HG02642 (cell line): ENCODE measurements around the gene MARCHF4.

Experiments used
- ATAC-seq: cut with Tn5 transposase; IDR thresholded peaks from one replicate; pipeline ENCODE4 v1.9.1; 2021; ENCODE audit warnings: mild to moderate bottlenecking; ENCODE audit not compliant: unreplicated experiment, poor library complexity

MARCHF4 gene

DNA sequence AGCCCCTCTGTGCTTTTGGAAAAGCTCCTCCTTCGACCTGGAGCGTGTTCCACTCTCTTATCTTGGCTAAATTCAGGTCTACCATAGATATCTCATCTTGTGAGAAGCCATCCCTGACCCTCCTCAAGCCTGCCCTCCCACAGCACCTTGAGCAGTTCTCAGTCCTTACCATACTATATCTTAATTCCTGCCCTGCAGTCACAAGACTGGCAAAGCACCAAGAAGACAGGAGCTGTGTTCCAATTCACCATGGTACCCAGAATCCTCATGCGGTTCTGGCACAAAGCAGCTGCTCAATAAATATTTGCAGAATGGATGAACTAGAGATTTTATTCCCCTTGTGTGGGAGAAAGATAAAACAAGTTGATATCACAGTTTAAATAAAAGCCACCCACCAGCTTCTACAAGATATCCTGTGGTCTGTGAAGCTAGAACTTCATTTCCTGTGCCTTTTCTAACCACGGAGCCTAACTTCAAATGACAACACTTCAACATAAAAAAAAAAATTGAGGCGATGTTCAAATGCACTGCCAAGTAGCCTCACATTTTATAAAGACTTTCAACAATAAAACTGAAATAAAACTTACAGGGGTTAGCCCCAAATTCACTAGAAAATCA is 19.5 kb downstream of the MARCHF4 start:
- ATAC-seq, result no peak

DNA sequence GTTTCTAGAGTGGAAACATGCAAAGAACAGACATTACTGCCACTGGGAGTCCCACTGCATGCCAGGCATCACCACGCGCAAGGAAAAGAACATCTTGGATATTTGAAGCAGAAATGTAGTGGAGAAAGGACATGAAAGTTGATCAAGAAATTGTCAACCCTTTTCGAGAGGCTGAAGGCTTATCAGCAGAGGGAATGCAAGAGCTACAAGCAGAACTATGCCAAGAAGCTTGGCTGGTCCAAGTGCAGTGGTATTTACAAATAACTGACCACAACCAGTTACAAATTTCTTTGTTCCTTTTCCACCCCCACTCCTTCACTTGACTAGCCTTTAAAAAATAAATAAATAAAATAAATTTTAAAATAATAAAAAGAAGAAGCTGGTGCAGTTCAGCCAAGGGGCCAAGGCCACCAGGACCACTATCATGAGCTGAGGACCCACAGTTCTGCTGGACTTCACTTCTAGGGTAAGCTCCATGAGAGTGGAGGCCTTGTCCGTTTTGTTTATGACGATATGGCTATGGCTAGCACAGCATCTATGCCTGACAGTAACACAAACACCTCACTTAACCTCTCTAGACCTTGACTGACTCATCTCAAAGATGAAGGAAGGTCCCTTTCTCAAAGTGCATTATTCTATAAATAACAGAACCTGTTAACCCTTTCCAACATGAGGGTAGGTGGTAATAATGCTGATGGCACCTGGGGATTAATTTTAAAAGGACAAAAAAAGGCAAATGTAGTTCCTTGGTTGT is 20.9 kb downstream of the MARCHF4 start:
- ATAC-seq, result no peak

- no peak for ATAC-seq
Measured at GRCh38 chr2:216350214-216350791, 22.0 kb downstream of the MARCHF4 start.

DNA sequence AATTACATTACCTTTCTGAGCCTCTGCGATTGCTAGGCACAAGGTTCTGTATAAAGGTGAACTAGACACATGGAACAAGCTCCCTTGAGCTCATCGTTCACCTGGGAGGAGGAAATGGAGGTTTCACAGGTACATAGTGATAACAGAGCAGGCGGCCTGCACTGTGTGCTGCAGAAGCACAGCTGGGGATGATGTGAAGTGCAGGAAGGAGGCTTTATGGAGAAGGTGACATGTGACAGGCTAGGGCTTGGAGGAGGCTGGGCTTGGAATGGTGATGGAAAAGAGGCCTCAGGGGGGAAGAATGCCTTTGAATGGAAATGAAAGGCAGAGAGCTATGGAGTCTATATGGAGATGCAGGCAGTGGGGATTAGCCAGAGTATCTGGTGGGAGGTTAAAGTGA is 22.9 kb downstream of the MARCHF4 start:
- no peak for ATAC-seq

- no peak for ATAC-seq
Measured at GRCh38 chr2:216348756-216349308, 23.5 kb downstream of the MARCHF4 start.

DNA sequence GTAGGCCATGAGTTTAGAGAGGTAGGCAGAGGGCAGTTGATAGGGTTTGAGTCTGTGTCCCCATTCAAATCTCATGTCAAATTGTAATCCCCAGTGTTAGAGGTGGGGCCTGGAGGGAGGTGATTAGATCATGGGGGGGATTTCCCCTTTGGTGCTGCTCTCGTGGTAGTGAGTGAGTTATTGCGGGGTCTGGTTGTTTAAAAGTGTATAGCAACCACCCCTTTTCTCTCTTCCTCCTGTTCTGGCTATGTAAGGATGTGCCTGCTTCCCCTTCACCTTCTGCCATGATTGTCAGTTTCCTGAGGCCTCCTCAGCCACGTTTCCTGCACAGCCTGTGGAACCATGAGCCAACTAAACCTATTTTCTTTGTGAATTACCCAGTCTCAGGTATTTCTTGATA is 25.5 kb downstream of the MARCHF4 start:
- ATAC-seq, result no peak

DNA sequence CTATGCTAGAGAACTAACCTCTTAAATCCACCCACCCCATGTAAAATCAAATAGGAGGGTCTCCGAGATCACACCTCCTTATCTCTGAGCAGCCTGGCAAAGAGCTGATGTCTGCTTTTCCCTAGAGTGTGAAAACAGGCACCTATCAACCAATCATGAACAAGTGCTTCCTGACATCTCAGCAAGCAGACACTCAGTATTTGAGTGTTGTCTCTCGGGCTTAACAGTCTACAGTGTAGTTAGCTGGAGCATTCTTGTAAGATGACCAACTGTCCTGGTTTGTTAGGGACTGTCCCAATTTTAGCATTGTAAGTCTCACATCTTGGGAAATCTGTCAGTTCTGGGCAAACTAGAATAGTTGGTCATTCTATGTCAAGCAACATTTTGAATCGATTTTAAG is 26.4 kb downstream of the MARCHF4 start:
- ATAC-seq, result no peak

GRCh38 chr2:216344950-216345300 is 27.4 kb downstream of the MARCHF4 start:
- no peak for ATAC-seq

- ATAC-seq, result no peak
Measured at GRCh38 chr2:216344206-216344949, 27.9 kb downstream of the MARCHF4 start.

DNA sequence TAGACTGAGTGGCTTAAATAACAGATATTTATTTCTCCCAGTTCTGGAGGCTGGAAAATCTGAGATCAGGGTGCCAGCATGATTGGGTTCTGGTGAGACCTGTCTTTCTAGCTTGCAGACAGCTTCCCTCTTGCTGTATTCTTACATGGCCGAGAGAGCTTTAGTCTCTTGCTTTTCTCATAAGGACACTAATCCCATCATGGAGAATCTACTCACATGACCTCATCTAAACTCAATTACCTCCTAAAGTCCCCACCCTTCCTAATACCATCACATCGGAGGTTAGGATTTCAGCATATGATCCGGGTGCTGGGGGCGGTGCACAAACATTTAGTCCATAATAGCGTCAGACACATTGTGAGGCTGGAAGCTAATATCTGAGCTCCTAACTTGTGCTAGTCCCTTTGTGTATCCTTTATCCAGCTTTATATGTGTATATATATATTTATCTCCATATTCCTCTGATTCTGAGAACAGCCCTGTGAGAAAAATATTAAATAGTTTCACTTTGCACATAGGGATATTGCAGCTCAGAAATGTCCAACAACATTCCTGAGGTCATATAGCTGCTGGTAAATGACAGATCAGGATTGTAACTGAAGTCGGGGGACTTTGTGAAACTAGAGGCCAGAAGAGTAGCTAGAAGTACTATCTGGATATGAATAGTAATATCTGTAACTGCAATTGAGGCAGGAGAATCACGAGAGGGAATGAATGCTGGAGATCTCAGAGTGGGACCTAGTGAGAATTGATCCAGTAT is 28.9 kb downstream of the MARCHF4 start:
- no peak for ATAC-seq

DNA sequence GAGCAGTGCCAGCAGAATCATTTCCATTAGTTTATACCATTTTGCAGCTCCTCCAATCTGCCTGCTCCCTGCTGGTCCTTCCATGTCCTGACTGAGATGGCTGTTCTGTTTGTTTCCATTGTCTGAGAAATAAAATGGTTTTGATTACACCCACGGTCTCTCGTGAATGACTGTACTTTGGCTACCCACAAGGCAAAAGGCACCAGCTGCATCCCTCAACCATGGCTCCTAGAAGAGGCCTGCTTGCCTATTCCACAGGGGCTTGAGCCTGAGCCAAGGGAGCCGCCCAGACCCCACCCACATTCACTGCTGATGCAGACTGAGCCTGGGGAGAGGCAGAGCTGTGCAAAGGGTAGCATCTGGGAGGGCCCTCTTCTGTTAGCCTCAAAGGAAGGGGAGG is 31.2 kb downstream of the MARCHF4 start:
- ATAC-seq, result no peak

- ATAC-seq, result no peak
Measured at GRCh38 chr2:216340280-216340631, 32.0 kb downstream of the MARCHF4 start.

GRCh38 chr2:216339456-216340279 is 32.6 kb downstream of the MARCHF4 start:
- ATAC-seq, result no peak

DNA sequence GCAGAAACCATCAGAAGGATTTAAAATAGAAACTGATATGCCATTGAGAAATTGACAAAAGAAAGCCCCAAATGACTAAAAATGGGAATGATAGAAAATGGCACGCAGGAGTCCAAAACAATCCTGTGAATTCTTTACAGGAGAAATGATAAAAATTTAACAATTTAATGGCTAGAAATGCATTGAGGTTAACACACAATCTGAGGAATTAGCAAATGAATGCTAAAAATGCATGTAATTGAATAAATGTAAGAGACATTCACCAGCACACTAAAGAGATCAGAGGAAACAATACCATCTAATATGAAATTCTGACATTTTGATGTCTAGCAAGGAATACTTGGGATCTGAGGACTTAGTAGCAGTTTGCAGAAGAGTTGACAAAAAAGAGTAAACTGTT is 37.0 kb downstream of the MARCHF4 start:
- ATAC-seq, result no peak

- ATAC-seq, result no peak
Measured at GRCh38 chr2:216328347-216328746, 43.9 kb downstream of the MARCHF4 start.

GRCh38 chr2:216327447-216327935 is 44.8 kb downstream of the MARCHF4 start:
- ATAC-seq, result no peak
